VCaP (cell line): Measurements from ENCODE around the gene RNF152.

ENCODE experiments used
- H3K27ac ChIP-seq: fragments of 450-650 bp; 2 replicates; pipeline ENCODE4 v1.5.1; 2017
- TF ChIP-seq, protein P1 (sequence below): fragments of 450-650 bp; conservative IDR thresholded peaks from 2 replicates; pipeline ENCODE4 v1.5.1; 2017; ENCODE audit warnings: mild to moderate bottlenecking, moderate library complexity

RNF152 gene

DNA sequence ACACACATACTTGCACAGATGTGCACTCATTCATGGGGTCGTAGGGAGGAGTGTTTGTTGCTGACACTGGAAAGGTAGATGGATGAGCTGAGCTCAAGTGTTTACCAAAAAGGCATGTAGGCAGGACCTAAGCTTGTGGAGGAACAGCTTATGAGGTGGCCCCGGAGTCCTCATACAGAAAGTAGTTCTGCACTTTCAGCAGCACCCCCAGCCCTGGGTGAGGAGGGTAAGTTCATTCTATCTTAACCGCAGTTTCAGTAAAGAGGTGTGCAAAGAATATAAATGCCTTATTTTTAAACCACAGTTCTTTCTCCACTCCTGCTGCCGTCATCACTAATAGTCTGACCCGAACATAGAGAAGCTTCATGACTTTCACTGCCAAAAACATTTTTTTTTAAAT is 31.7 kb upstream of the RNF152 start:
- H3K27ac ChIP-seq, result no peak overlapping the region
- TF ChIP-seq, protein P1, sequence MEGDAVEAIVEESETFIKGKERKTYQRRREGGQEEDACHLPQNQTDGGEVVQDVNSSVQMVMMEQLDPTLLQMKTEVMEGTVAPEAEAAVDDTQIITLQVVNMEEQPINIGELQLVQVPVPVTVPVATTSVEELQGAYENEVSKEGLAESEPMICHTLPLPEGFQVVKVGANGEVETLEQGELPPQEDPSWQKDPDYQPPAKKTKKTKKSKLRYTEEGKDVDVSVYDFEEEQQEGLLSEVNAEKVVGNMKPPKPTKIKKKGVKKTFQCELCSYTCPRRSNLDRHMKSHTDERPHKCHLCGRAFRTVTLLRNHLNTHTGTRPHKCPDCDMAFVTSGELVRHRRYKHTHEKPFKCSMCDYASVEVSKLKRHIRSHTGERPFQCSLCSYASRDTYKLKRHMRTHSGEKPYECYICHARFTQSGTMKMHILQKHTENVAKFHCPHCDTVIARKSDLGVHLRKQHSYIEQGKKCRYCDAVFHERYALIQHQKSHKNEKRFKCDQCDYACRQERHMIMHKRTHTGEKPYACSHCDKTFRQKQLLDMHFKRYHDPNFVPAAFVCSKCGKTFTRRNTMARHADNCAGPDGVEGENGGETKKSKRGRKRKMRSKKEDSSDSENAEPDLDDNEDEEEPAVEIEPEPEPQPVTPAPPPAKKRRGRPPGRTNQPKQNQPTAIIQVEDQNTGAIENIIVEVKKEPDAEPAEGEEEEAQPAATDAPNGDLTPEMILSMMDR, result no peak

DNA sequence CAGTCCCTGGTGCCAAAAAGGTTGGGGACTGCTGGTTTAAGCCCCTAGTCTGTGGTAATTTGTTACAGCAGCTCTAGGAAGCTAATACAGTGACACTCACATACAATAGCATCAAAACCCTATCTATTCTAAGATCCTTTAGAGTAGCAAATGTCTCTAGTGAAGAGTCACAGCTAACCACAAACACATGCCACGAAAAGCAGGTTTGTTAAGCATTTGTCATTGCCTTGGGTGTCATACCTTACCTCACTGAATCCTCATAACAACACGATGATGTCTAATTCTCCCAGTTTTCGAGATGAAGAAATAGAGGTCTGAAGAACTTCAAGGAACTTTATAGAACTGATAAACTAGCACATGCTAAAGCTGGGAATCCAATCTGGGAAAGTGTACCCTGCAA is 29.6 kb upstream of the RNF152 start:
- TF ChIP-seq, protein P1, result no peak

DNA sequence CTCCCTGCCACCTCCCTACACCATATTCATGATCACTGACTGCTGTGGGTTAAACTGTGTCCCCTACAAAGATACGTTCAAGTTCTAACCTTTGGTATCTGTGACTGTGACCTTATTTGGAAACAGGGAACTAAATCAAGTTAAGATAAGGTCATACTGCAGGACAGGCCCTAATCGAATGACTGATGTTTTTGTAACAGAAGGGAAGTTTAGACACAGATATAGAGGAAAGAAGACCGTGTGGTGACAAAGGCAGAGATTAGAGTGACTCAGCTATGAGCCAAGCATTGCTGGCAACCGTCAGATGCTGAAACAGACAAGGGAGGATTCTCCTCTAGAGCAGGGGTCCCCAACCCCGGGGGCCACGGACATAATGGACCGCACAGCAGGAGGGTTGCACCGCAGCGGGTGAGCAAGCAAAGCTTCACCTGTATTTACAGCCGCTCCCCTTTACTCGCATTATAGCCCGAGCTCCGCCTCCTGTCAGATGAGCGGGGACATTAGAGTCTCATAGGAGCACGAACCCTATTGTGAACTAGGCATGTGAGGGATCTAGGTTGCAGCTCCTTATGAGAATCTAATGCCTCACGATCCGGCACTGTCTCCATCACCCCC is 28.9 kb upstream of the RNF152 start:
- TF ChIP-seq, protein P1, result no peak
- no peak overlapping the region for H3K27ac ChIP-seq

More for the DNA sequence above, 29.6 kb upstream of the RNF152 start:
- H3K27ac ChIP-seq, result no peak overlapping the region

DNA sequence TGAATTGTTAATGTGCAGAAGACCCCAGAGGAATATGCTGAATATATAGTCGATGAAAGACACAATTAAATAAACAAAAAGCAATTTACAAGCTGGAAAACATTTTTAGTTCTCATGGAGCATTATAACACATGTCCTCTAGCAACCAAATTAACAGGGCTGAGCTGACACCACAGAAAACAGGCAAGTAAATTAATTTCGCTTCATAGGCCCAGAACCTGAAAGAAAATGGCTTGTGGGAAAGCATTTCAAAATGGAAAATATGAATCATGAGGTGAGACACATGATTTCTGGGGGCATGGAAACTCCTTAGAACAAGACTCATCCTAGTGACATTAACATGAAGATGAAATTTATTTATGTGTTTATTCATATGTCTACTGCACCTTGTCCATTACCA is 25.0 kb upstream of the RNF152 start:
- TF ChIP-seq, protein P1, result no peak

DNA sequence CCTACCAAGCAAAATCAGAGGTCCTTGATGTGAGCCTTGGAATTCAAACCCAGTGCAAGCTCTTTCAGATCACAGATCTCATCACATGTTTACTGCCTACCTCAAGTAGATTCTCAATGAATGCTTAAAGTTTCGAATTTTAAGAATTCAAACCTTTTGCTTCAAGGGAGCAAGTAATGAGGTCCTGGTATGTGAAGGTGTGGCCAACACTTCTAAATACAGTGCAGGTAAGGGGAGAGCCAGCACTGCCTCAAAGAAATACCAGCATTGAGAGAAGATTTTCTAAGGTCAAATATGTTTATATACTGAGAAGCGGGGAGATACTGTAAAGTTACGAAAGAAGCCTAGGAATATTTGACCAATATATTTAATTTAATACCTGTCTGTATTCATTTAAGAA is 19.7 kb upstream of the RNF152 start:
- H3K27ac ChIP-seq, result no peak overlapping the region
- TF ChIP-seq, protein P1, result no peak

More for the DNA sequence above, 25.0 kb upstream of the RNF152 start:
- H3K27ac ChIP-seq, result no peak overlapping the region

DNA sequence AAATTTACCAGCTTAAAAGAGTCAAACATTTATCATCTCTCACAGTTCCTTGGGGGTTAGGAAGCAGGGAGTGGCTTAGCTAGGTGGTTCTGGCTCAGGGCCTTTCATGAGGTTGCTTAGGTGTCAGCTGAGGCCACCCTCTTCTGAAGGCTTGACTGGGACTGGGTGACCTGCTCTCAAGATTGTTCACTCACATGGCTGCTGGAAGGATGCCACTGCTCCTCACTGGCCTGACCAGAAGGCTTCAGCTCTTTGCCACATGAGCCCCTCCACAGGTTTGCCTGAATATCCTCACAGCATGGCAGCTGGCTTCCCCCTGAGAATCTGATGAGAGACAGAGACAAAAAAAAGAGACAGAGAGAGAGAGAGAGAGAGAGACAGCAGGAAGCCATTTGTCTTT is 17.3 kb upstream of the RNF152 start:
- H3K27ac ChIP-seq, result no peak overlapping the region
- TF ChIP-seq, protein P1, result no peak

DNA sequence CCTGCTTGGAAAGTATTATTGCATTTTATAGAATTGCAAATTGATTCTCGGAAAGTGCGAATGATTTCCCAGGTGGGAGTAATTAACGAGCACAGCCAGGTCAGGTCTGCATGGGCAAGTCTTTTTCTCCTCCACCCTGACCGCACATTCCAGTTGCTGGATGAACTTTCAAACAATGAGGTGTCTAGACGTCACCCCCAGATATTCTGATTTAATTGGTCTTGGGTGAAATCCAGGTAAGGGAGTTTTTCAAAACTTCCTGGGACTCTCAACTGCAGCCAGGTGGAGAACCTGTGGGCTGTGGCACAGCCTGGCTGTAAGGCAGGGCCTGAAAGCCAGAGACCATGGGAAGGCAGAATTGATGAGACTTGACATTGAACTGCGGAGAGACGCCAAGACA is 15.9 kb upstream of the RNF152 start:
- H3K27ac ChIP-seq, result no peak overlapping the region
- TF ChIP-seq, protein P1, result no peak
